ENCODE measurements around the gene DNAJC11.

DNA sequence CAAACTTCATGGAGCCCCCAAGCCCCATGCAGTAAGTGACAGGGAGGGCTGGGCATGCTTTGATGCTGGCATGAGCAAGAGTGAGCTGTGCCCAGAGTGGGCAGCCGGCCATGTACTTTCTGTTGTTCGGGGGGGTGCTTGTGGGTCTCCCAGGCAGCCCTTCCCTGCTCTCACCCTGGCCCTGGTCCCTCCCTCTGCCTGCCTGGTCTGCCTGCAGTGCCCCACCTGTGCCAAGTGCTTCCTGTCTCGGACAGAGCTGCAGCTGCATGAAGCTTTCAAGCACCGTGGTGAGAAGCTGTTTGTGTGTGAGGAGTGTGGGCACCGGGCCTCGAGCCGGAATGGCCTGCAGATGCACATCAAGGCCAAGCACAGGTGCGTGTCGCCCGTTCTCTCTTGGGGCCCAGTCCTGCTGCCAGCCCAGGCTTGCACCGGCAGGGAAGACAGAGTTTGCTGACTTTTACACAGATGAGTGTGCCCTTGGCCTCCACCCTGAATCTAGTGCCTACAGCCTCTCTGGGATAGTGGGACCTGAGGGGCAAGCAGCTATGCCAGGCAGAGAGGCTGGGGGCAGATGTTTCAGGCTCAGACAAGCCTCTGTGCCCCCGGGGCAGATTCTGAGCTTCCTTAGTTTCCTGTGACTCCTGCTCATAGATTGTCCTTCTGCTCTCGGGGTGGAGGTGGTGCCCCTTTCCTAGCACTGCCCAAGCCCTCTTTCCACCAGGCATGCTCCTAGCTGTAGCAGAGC lies 114.2 kb downstream of the DNAJC11 start:
- no peak for TF ChIP-seq MYC (IDR thresholded peaks at IDR 0.05; ENCODE audit: low read depth, low read length)
- TF ChIP-seq, protein P1, sequence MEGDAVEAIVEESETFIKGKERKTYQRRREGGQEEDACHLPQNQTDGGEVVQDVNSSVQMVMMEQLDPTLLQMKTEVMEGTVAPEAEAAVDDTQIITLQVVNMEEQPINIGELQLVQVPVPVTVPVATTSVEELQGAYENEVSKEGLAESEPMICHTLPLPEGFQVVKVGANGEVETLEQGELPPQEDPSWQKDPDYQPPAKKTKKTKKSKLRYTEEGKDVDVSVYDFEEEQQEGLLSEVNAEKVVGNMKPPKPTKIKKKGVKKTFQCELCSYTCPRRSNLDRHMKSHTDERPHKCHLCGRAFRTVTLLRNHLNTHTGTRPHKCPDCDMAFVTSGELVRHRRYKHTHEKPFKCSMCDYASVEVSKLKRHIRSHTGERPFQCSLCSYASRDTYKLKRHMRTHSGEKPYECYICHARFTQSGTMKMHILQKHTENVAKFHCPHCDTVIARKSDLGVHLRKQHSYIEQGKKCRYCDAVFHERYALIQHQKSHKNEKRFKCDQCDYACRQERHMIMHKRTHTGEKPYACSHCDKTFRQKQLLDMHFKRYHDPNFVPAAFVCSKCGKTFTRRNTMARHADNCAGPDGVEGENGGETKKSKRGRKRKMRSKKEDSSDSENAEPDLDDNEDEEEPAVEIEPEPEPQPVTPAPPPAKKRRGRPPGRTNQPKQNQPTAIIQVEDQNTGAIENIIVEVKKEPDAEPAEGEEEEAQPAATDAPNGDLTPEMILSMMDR (IDR thresholded peaks at IDR 0.05; ENCODE audit: low read depth, low read length): no peak
- no peak for TF ChIP-seq POLR2A (IDR thresholded peaks at IDR 0.05; ENCODE audit: extremely low read depth, insufficient read length)
- TF ChIP-seq, protein P2, sequence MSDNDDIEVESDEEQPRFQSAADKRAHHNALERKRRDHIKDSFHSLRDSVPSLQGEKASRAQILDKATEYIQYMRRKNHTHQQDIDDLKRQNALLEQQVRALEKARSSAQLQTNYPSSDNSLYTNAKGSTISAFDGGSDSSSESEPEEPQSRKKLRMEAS (IDR thresholded peaks at IDR 0.05; ENCODE audit: low read depth, low read length): no peak

Data from NB4 (cell line).